GM21390 (cell line): ENCODE measurements around the gene MAGI2.

Source experiments
- ATAC-seq: cut with Tn5 transposase; IDR thresholded peaks from one replicate; pipeline ENCODE4 v1.9.1; 2021; ENCODE audit not compliant: unreplicated experiment

Gene MAGI2

GRCh38 chr7:79453558-79454360, at the start of gene MAGI2:
Gene MAGI2 (minus strand): TSS chr7:79453667. CDS start chr7:79453320, 347 bp downstream.
- no peak for ATAC-seq

DNA sequence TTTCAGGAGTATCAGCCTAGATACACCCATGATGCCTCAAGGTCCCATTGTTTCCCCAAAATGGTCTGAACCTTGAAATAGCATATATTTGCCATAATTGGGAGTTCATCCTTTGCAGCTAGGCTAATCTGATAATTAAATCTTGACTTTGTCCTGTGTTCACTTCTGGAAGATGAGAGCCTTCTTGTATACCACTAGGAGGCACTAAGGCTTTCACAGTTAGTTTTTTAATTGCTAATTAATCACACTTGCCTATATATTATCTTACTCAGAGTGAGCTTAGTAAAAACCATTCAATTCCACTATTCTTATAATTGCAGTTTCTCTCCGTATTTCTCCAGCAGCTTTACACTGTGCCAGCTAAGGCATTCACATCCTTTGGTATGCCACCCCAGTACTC, 48.7 kb upstream of the MAGI2 start:
- no peak for ATAC-seq

- ATAC-seq, result no peak
Observed at GRCh38 chr7:79500759-79501158, 47.3 kb upstream of the MAGI2 start.

GRCh38 chr7:79497728-79498127, 44.3 kb upstream of the MAGI2 start:
- ATAC-seq, result no peak

- ATAC-seq, result no peak
Observed at GRCh38 chr7:79495544-79496272, 42.2 kb upstream of the MAGI2 start.

DNA sequence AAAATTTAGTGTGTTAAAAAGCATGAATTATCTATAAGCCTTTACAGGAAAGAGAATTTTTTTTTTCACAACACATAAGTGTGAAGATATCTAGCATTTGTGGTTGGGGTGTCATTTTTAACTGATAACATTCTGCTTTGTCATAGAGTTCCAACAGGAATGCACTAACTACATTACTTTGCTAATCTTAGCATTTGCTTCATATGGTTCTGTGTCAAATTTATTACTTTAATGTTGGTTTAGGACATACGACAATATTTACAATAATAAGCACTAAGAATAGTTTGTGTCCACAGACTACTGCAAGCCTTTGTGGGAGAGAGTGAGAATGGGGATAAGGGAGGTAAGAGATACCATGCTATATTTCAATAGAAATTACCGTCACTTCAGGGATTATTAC, 40.6 kb upstream of the MAGI2 start:
- ATAC-seq, result no peak

GRCh38 chr7:79489371-79489770, 35.9 kb upstream of the MAGI2 start:
- no peak for ATAC-seq

DNA sequence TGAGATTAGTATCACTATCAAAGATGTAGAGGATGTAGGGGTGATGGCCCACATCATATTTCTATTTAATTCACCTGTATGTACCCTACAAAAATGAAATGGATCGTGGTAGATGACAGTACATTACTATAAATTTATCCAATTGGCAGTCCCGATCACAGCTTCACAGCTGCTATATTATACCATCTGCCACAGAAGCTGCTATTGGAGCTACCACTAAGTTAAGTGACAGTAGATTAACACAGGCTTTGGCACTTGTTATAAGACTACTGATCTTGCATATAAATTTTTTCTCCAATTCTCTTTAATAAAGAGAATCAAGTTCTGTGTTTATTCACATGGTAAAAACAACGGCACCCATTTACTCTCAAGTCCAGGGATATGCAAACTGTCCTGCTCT, 24.9 kb upstream of the MAGI2 start:
- no peak for ATAC-seq

DNA sequence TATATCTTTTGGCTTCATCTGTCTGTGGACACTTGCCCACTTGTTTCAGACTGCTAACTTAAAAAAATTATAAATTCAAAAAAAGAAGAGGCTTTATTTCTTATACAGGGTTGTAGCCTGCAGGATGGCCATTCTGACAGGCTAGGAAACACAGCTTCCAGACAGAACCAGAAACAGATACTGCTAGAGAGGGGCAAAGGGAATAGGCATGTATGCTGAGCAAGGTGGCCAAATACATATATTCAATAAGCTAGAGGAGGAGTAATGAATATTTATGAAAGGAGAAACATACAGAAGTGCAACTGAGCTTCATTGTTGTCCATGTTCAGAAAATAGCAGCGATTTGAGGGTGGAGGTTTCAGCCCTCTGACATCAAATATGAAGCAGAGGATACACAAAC, 22.0 kb upstream of the MAGI2 start:
- no peak for ATAC-seq

DNA sequence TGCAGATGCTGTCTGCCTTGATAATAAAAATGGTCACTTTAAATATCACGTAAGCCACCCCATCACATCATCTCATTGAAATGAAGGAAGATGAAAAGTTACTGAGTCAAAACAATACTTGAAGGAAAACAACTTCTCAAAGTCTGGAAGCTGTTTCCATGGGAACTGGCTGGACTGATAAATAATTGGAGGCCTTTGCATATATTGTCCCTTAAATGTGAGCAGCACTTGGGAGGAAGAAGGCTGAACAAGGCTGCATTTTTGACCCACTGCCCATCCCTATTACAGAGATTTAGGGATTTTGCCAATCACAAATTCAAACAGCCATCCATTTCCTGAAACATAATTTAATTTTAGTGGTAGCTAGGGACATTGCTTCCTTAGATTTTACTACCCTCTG, 18.2 kb upstream of the MAGI2 start:
- no peak for ATAC-seq

DNA sequence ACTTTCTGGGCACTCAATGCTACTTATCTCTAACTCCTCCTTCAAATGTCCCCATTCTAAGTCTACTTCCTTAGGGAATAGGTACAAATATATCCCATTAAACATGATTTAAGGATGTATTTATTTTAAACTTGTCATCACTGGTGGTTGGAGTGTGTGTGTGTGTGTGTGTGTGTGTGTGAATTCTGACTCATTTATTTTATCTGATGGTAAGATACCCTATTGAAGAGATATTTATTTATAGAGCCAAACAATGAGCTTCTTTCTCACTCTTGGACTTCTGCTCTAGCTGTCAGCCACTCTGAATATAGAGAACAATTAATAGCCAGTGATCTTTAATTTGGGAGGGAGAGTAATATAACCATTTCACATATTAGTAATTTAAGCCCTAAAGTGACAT, 17.8 kb upstream of the MAGI2 start:
- no peak for ATAC-seq

GRCh38 chr7:79465551-79465950, 12.1 kb upstream of the MAGI2 start:
- ATAC-seq, result no peak

DNA sequence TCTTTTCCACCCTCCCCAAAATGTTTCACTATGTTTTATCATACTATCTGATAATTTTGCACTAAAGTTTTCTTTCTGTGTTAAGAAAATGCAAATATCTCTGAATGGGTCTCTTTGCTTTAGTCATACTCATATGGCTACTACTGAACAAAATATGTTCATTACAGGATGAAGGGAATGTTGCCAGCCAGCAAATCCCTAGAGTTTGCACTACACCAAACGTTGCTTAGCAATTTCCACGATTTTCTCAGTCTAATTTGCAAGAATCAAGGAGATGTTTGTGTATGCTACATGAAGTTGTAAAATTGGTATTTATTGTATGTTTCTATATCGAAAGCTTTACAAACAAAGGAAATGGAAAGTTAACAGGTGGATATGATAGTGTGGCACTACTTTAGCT, 10.6 kb upstream of the MAGI2 start:
- ATAC-seq, result no peak

DNA sequence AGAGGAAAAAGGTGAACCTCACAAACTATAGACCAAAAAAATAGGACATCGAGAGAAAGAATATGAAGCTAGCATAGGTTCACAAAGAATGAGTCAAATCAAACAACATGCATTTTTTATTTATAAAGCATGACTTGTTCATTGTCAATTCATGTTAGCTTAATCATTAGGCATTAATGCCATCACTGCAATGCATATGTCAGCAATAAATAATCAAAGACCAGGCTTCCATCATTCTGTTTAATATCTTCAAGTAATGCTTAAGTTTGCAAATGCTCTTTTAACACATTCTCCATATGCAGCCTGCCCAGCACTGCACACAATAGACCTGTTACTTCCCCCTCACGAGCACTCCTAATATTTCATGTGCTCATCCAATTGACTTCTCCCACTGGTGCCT, 8.9 kb upstream of the MAGI2 start:
- ATAC-seq, result no peak

GRCh38 chr7:79461660-79462059, 8.2 kb upstream of the MAGI2 start:
- no peak for ATAC-seq

- no peak for ATAC-seq
Observed at GRCh38 chr7:79459381-79459780, 5.9 kb upstream of the MAGI2 start.

DNA sequence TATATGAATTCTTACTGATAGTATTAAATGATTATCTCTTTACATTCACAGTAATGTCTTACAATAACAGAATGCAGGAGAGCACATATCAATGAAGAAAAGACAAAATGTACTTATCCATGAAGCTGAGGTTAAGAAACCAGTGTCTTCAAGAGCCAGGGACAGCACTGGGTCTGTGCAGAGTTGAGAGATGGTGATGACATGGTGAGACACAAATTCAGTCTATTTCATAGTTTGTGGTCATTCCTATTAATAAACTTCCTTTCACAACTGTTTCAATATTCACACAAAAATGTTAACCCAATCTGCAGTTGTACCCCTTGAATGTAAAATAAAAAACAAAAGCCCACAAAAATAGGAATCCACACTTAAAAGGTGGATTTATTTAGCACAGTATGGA, 5.3 kb upstream of the MAGI2 start:
- ATAC-seq, result no peak

- ATAC-seq, result no peak
Observed at GRCh38 chr7:79455173-79455790, 1.8 kb upstream of the MAGI2 start.

DNA sequence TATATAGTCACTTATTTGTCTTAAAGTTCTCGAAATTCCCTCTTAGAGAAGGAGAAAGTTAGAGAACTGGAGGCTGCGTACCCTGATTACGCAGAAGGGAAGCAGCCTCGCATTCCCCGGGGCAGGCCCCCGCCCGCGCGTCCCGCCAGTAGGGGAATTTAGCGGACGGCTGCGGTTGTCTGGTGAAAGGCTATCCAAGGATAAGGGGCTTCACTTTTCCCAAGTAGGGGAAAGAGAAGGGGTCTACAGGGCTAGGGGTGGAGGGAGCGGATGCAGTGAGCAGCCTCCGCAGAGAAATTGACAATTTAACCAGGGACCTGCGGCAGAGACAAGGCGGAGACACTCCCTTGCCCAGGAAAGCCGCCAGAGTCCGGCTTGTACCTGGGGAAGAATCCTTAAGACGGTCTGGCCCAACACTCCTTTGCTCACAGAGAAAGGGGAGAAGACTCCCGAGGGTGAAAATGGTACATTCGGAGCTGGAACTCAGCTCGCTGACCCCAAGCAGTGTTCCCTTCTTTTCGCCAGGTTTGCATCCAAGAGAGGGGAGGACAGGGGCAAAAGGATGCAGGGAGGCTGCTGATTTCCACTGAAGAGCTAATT, 994 bp upstream of the MAGI2 start:
- no peak for ATAC-seq

DNA sequence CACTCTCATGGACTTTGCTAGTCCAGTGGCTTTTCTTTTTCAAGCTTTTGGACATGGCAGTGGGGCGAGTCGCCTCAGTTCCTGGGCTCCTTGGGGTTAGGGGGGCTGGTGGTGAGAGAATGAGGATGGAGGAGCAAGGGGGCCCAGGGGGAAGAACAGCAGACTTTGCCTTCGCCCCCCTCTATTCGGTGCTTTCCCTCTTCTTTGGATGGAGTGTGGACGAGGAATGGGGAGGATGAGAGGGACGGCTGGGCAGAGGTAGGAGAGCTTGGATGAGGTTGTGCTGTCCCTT, 255 bp downstream of the MAGI2 start:
- ATAC-seq, result no peak

DNA sequence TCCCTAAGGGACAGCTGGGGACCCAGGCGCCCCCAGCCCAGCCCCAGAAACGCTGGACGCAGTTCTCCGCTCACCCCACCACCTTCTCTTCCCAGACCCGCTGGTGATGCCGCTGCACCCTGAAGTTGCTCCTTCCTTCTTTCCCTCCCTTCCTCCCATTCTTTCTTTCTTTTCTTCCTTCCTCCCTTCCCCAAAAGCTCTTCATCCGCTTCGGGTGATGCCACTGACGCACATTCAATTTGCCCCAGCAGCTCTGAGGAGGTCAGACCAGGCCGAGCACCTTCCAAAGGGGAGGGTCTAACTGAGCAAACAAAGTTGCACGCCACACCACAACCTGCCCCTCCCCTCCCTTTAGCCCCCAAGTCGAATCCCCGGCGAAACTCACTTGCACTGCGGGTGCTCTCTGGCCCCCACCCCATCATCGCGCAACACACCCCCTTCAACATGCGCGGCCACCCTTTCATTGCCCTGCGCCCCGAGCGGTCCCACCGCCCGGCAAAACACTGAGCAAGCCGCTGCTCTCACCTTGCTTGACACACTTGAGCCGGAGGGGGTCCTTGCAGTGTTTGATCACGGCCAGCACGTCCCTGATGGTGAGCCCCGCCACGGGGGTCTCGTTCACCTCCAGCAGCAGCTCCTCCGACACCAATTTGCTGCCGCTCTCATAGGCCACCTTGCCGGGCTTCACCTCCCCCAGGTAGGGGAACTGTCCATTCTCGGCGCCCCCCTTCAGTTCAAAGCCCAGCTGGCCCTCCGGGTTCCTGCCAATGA, 787 bp downstream of the MAGI2 start:
- no peak for ATAC-seq
